SU-DHL-6 (cell line): ENCODE measurements around the gene GRIK4.

Experiments used
- H2AFZ ChIP-seq: fragments of 200-600 bp; sonication (generic); 2 replicates; pipeline ENCODE4 v1.6.1; 2014; ENCODE audit warnings: low read depth, mild to moderate bottlenecking, moderate library complexity, mixed read lengths, antibody characterized with exemption, low read length; ENCODE audit not compliant: severe bottlenecking
- H3F3A ChIP-seq: fragments of 200-600 bp; shearing (Covaris generic); 2 replicates; pipeline ENCODE4 v1.6.0; 2016; ENCODE audit warnings: antibody characterized with exemption, mild to moderate bottlenecking; ENCODE audit not compliant: insufficient read depth
- H3K27ac ChIP-seq: fragments of 200-600 bp; sonication (generic); 2 replicates; pipeline ENCODE4 v1.5.1; 2016; ENCODE audit warnings: low read depth, mild to moderate bottlenecking, low read length, moderate library complexity, mixed read lengths
- H3K27me3 ChIP-seq: fragments of 200-600 bp; sonication (generic), shearing (Covaris generic); 2 replicates; pipeline ENCODE4 v1.6.0; 2014; ENCODE audit warnings: mild to moderate bottlenecking, low read length
- H3K36me3 ChIP-seq: fragments of 200-600 bp; sonication (generic); 2 replicates; pipeline ENCODE4 v1.6.1; 2014; ENCODE audit warnings: mild to moderate bottlenecking, low read length, mixed read lengths
- H3K4me2 ChIP-seq: fragments of 300-600, 200-600 bp; shearing (Covaris generic), sonication (generic); 2 replicates; pipeline ENCODE4 v1.6.0; 2014; ENCODE audit warnings: low read length, low read depth, mild to moderate bottlenecking; ENCODE audit not compliant: poor library complexity, severe bottlenecking
- H3K4me3 ChIP-seq: fragments of 200-600 bp; sonication (generic); 2 replicates; pipeline ENCODE4 v1.5.1; 2014; ENCODE audit warnings: antibody characterized with exemption, low read length, mild to moderate bottlenecking, mixed read lengths; ENCODE audit not compliant: insufficient read depth, poor library complexity, severe bottlenecking
- H3K79me2 ChIP-seq: fragments of 200-600 bp; sonication (generic); 2 replicates; pipeline ENCODE4 v1.6.1; 2014; ENCODE audit warnings: mild to moderate bottlenecking, low read length, moderate library complexity; ENCODE audit not compliant: insufficient read depth
- H3K9ac ChIP-seq: fragments of 200-600 bp; sonication (generic); 2 replicates; pipeline ENCODE4 v1.7.0; 2014; ENCODE audit warnings: mild to moderate bottlenecking, low read length
- H3K9me2 ChIP-seq: fragments of 200-600 bp; sonication (generic); replicated peaks from 2 replicates; pipeline ENCODE4 v1.6.1; 2014; ENCODE audit warnings: low read length; ENCODE audit not compliant: insufficient read depth
- H3K9me3 ChIP-seq: fragments of 200-600 bp; sonication (generic); 2 replicates; pipeline ENCODE4 v1.6.1; 2014; ENCODE audit warnings: low read length, mixed read lengths; ENCODE audit not compliant: insufficient read depth
- H4K20me1 ChIP-seq: fragments of 200-600 bp; sonication (generic); 2 replicates; pipeline ENCODE4 v1.6.1; 2014; ENCODE audit warnings: low read depth, mild to moderate bottlenecking, antibody characterized with exemption, low read length, moderate library complexity, mixed read lengths
- EZH2phosphoT487 ChIP-seq: fragments of 200-600 bp; sonication (generic), shearing (Covaris generic); conservative IDR thresholded peaks from 2 replicates; pipeline ENCODE4 v1.6.1; 2018; ENCODE audit warnings: mild to moderate bottlenecking, antibody characterized with exemption, low read length, moderate library complexity, mixed read lengths
- TF ChIP-seq, protein P1 (sequence below): fragments of 200-600 bp; sonication (generic); IDR thresholded peaks from one replicate; pipeline ENCODE4 v1.5.1; 2017; ENCODE audit warnings: antibody characterized with exemption, mild to moderate bottlenecking, low read length, moderate library complexity; ENCODE audit not compliant: insufficient read depth, poor library complexity, severe bottlenecking

GRIK4 gene

GRCh38 chr11:120577624-120578363, 66.2 kb downstream of the GRIK4 start:
- no peaks in the 10 kb centered on the region for H3K9me2 ChIP-seq
- no peaks in the 10 kb centered on the region for H3F3A ChIP-seq
- no peaks in the 10 kb centered on the region for H4K20me1 ChIP-seq
- no peak overlapping the region for H3K4me3 ChIP-seq
- no peaks in the 10 kb centered on the region for H3K36me3 ChIP-seq
- no peaks in the 10 kb centered on the region for H3K79me2 ChIP-seq
- no peak overlapping the region for H3K4me2 ChIP-seq
- TF ChIP-seq, protein P1, sequence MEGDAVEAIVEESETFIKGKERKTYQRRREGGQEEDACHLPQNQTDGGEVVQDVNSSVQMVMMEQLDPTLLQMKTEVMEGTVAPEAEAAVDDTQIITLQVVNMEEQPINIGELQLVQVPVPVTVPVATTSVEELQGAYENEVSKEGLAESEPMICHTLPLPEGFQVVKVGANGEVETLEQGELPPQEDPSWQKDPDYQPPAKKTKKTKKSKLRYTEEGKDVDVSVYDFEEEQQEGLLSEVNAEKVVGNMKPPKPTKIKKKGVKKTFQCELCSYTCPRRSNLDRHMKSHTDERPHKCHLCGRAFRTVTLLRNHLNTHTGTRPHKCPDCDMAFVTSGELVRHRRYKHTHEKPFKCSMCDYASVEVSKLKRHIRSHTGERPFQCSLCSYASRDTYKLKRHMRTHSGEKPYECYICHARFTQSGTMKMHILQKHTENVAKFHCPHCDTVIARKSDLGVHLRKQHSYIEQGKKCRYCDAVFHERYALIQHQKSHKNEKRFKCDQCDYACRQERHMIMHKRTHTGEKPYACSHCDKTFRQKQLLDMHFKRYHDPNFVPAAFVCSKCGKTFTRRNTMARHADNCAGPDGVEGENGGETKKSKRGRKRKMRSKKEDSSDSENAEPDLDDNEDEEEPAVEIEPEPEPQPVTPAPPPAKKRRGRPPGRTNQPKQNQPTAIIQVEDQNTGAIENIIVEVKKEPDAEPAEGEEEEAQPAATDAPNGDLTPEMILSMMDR = no peak
- TF ChIP-seq EZH2phosphoT487 = no peak
- H2AFZ ChIP-seq = no peak overlapping the region
- no peaks in the 10 kb centered on the region for H3K9me3 ChIP-seq
- H3K27ac ChIP-seq = no peak overlapping the region
- H3K9ac ChIP-seq = no peak overlapping the region
- no peaks in the 10 kb centered on the region for H3K27me3 ChIP-seq

GRCh38 chr11:120578596-120579154, 67.1 kb downstream of the GRIK4 start:
- no peaks in the 10 kb centered on the region for H3K9me2 ChIP-seq
- H3K4me2 ChIP-seq = no peak overlapping the region
- H3K36me3 ChIP-seq = no peaks in the 10 kb centered on the region
- no peaks in the 10 kb centered on the region for H4K20me1 ChIP-seq
- H3K9ac ChIP-seq = no peak overlapping the region
- no peaks in the 10 kb centered on the region for H3F3A ChIP-seq
- H3K4me3 ChIP-seq = no peak overlapping the region
- no peak overlapping the region for H3K27ac ChIP-seq
- H3K79me2 ChIP-seq = no peaks in the 10 kb centered on the region
- TF ChIP-seq, protein P1 = no peak
- no peaks in the 10 kb centered on the region for H3K27me3 ChIP-seq
- H3K9me3 ChIP-seq = no peaks in the 10 kb centered on the region
- H2AFZ ChIP-seq = no peak overlapping the region

- no peak overlapping the region for H3K9ac ChIP-seq
Measured at GRCh38 chr11:120579611-120580031, 68.1 kb downstream of the GRIK4 start.

More at GRCh38 chr11:120579611-120580031, 68.1 kb downstream of the GRIK4 start:
- H4K20me1 ChIP-seq = no peaks in the 10 kb centered on the region
- H3K27me3 ChIP-seq = no peaks in the 10 kb centered on the region
- TF ChIP-seq, protein P1 = no peak
- no peak for TF ChIP-seq EZH2phosphoT487
- H3F3A ChIP-seq = no peaks in the 10 kb centered on the region
- H3K4me2 ChIP-seq = no peak overlapping the region
- no peak overlapping the region for H2AFZ ChIP-seq
- H3K9me2 ChIP-seq = no peaks in the 10 kb centered on the region
- H3K36me3 ChIP-seq = no peaks in the 10 kb centered on the region
- no peaks in the 10 kb centered on the region for H3K9me3 ChIP-seq
- H3K79me2 ChIP-seq = no peaks in the 10 kb centered on the region
- H3K4me3 ChIP-seq = no peak overlapping the region
- H3K27ac ChIP-seq = no peak overlapping the region
